ENCODE data around the gene SSX1. TPM values are rescaled to one million over a fixed set of nuclear protein-coding genes. Genes with fewer than 3 reads are reported as not detected.
"Not testable (repeated sequence)": the region's sequence is repeated elsewhere in the genome, so short reads cannot be mapped to it uniquely, and the experiment has no call there.

SSX1 gene, protein sequence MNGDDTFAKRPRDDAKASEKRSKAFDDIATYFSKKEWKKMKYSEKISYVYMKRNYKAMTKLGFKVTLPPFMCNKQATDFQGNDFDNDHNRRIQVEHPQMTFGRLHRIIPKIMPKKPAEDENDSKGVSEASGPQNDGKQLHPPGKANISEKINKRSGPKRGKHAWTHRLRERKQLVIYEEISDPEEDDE
- not detected in 2 replicates for total RNA-seq
- polyA plus RNA-seq: not detected in 2 replicates
- polyA plus RNA-seq (2012): not detected in 2 replicates
- polyA minus RNA-seq (ENCODE audit: low replicate concordance): not detected in 2 replicates

DNA sequence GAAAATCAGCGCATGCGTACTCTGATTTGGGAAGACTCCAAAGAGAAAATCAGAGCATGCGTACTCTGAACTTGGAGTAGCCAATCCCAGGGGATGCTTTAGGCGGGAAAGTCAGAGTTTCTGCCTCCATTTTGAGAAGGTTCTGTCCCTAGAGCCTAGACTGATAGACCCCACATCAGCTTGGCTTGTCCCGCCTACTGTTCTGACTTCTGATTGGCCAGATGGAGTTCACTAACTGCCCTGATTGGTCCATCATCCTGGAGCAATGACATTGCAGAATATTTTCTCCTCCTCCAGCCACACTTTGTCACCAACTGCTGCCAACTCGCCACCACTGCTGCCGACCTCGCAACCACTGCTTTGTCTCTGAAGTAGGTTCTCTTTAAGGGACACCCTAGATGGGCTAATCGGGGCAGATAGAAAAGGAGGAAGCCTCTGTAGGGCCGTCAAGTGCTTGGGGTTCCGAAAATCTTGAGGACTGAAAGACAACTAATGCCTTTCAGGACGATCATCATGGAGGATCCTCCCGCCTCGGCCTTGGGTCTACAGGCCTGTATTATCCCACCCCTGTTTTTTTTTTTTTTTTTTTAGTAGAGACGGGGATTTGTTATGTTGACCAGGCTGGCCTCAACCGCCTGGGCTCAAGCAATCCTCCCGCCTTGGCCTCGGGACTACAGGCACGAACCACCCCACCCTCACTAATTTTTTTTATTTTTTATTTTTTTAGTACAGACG is at the start of gene SSX1:
Gene SSX1 (plus strand): TSS at position 331 of the 735 bp plus-strand sequence. CDS start 1,850 bp downstream, outside the sequence.
- not testable (repeated sequence) for DNase-seq (ENCODE audit: low read depth in 2 of 2); H3K9me3 ChIP-seq (ENCODE audit: control insufficient read depth, insufficient read depth, low read depth, low read length); H3K27ac ChIP-seq (ENCODE audit: insufficient read depth, low read length); H3K9ac ChIP-seq (ENCODE audit: insufficient read depth, low read length); H2AFZ ChIP-seq (ENCODE audit: low read length); H3K79me2 ChIP-seq (ENCODE audit: control insufficient read depth, insufficient read depth, low read length); H4K20me1 ChIP-seq (ENCODE audit: control insufficient read depth, extremely low read depth, insufficient read depth, low read length); H3K4me1 ChIP-seq (ENCODE audit: control insufficient read depth, extremely low read depth, insufficient read depth, low read length); H3K4me3 ChIP-seq (replicated peaks in 1 of 4; ENCODE audit: control extremely low read depth in 1 of 4, insufficient read depth in 1 of 4, low read depth in 3 of 4, low read length in 4 of 4); H3K36me3 ChIP-seq (ENCODE audit: control insufficient read depth, insufficient read depth, low read length); H3K4me2 ChIP-seq (ENCODE audit: extremely low read depth, insufficient read depth, low read length); H3K27me3 ChIP-seq (ENCODE audit: control insufficient read depth, insufficient read depth, low read length)

DNA sequence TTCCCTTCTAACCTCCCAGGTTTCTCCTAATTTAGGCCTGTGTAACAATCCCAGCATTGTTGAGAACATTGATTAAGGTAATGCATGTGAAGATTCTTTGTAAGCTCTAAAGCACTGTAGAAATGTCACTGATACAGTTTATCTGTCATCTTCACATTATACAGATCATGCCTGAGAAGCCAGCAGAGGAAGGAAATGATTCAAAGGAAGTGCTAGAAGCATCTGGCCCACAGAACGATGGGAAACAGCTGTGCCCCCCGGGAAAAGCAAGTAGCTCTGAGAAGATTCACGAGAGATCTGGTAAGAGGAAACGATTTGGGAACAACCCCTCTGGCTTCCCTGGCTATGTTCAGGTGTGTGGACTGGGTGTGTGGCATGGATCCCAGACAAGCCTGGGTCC is 40.9 kb upstream of the SSX1 start:
- not testable (repeated sequence) for H3K79me2 ChIP-seq (ENCODE audit: control insufficient read depth, insufficient read depth, low read length); H3K36me3 ChIP-seq (ENCODE audit: control insufficient read depth, insufficient read depth, low read length); H3K4me1 ChIP-seq (ENCODE audit: control insufficient read depth, extremely low read depth, insufficient read depth, low read length); H3K4me3 ChIP-seq (replicated peaks in 1 of 4; ENCODE audit: control extremely low read depth in 1 of 4, insufficient read depth in 1 of 4, low read depth in 3 of 4, low read length in 4 of 4); DNase-seq (ENCODE audit: low read depth in 2 of 2); H4K20me1 ChIP-seq (ENCODE audit: control insufficient read depth, extremely low read depth, insufficient read depth, low read length); H3K27ac ChIP-seq (ENCODE audit: insufficient read depth, low read length); H3K9me3 ChIP-seq (ENCODE audit: control insufficient read depth, insufficient read depth, low read depth, low read length); H2AFZ ChIP-seq (ENCODE audit: low read length); H3K9ac ChIP-seq (ENCODE audit: insufficient read depth, low read length); H3K4me2 ChIP-seq (ENCODE audit: extremely low read depth, insufficient read depth, low read length); H3K27me3 ChIP-seq (ENCODE audit: control insufficient read depth, insufficient read depth, low read length)

DNA sequence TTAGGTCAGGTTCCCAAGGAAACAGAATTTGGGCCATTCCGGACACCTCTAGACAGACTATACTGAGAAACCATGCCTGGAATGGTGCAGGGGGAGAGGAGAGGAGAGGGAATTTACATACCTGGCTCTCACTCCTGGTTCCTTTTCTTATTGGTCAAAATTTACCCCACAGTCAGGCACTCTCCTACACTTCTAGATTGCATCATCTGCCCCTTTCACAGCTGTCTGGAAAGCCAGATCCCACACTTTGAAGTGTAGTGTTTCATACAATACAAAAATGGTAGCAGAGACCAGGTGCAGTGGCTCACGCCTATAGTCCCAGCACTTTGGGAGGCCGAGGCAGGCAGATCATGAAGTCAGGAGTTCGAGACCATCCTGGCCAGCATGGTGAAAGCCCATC is 31.0 kb upstream of the SSX1 start:
- H3K27ac ChIP-seq (ENCODE audit: insufficient read depth, low read length); H3K4me2 ChIP-seq (ENCODE audit: extremely low read depth, insufficient read depth, low read length); H3K36me3 ChIP-seq (ENCODE audit: control insufficient read depth, insufficient read depth, low read length); H3K79me2 ChIP-seq (ENCODE audit: control insufficient read depth, insufficient read depth, low read length); H3K9me3 ChIP-seq (ENCODE audit: control insufficient read depth, insufficient read depth, low read depth, low read length); H3K4me3 ChIP-seq (replicated peaks in 1 of 4; ENCODE audit: control extremely low read depth in 1 of 4, insufficient read depth in 1 of 4, low read depth in 3 of 4, low read length in 4 of 4); DNase-seq (ENCODE audit: low read depth in 2 of 2); H2AFZ ChIP-seq (ENCODE audit: low read length); H3K9ac ChIP-seq (ENCODE audit: insufficient read depth, low read length); H3K4me1 ChIP-seq (ENCODE audit: control insufficient read depth, extremely low read depth, insufficient read depth, low read length); H4K20me1 ChIP-seq (ENCODE audit: control insufficient read depth, extremely low read depth, insufficient read depth, low read length); H3K27me3 ChIP-seq (ENCODE audit: control insufficient read depth, insufficient read depth, low read length): not testable (repeated sequence)

DNA sequence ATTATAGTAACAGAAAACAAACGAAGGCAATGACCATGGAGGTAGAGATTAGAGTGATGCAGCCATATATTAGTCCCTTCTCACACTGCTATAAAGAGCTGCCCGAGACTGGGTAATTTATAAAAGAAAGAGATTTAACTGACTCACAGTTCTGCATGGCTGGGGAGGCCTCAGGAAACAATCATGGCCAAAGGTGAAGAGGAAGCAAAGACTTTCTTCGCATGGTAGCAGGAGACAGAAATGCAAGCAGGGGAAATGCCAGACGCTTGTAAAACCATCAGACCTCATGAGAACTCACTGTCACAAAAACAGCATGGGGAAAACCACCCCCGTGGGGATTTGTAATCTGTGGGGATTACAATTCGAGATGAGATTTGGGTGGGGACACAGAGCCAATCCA is 2.2 kb upstream of the SSX1 start:
- not testable (repeated sequence) for H3K9me3 ChIP-seq (ENCODE audit: control insufficient read depth, insufficient read depth, low read depth, low read length); H4K20me1 ChIP-seq (ENCODE audit: control insufficient read depth, extremely low read depth, insufficient read depth, low read length); H2AFZ ChIP-seq (ENCODE audit: low read length); H3K79me2 ChIP-seq (ENCODE audit: control insufficient read depth, insufficient read depth, low read length); H3K4me2 ChIP-seq (ENCODE audit: extremely low read depth, insufficient read depth, low read length); DNase-seq (ENCODE audit: low read depth in 2 of 2); H3K4me1 ChIP-seq (ENCODE audit: control insufficient read depth, extremely low read depth, insufficient read depth, low read length); H3K9ac ChIP-seq (ENCODE audit: insufficient read depth, low read length); H3K36me3 ChIP-seq (ENCODE audit: control insufficient read depth, insufficient read depth, low read length); H3K4me3 ChIP-seq (replicated peaks in 1 of 4; ENCODE audit: control extremely low read depth in 1 of 4, insufficient read depth in 1 of 4, low read depth in 3 of 4, low read length in 4 of 4); H3K27me3 ChIP-seq (ENCODE audit: control insufficient read depth, insufficient read depth, low read length); H3K27ac ChIP-seq (ENCODE audit: insufficient read depth, low read length)

DNA sequence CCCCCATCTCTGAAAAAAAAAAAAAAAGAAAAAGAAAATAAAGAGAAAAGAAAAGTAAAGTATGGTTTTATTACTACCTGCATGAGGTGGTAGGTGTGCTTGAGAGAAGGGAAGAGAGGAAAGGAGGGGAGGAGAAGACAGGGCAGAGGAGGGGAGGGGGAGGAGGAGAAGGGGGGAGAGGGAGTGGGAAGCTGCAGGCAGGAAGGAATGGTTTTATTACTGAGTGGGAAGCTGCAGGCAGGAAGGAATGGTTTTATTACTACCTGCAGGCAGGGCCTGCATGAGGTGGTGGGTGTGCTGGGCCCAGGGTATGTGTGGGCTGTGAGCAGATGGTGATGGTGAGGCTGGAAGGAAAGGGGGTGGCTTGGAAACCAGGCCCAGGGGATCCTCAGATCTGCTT is 19.2 kb downstream of the SSX1 start:
- not testable (repeated sequence) for DNase-seq (ENCODE audit: low read depth in 2 of 2); H3K27ac ChIP-seq (ENCODE audit: insufficient read depth, low read length); H3K9ac ChIP-seq (ENCODE audit: insufficient read depth, low read length); H3K4me2 ChIP-seq (ENCODE audit: extremely low read depth, insufficient read depth, low read length); H4K20me1 ChIP-seq (ENCODE audit: control insufficient read depth, extremely low read depth, insufficient read depth, low read length); H2AFZ ChIP-seq (ENCODE audit: low read length); H3K79me2 ChIP-seq (ENCODE audit: control insufficient read depth, insufficient read depth, low read length); H3K4me3 ChIP-seq (replicated peaks in 1 of 4; ENCODE audit: control extremely low read depth in 1 of 4, insufficient read depth in 1 of 4, low read depth in 3 of 4, low read length in 4 of 4); H3K27me3 ChIP-seq (ENCODE audit: control insufficient read depth, insufficient read depth, low read length); H3K9me3 ChIP-seq (ENCODE audit: control insufficient read depth, insufficient read depth, low read depth, low read length); H3K36me3 ChIP-seq (ENCODE audit: control insufficient read depth, insufficient read depth, low read length); H3K4me1 ChIP-seq (ENCODE audit: control insufficient read depth, extremely low read depth, insufficient read depth, low read length)
